Cerebellar nuclear complex (tissue), 1 donor: Measurements from ENCODE around the gene TMEM59L.

Experiments
- DNase-seq, 2 experiments: peaks; one replicate each; lab custom pipeline; 2025; lab: John Stamatoyannopoulos, UW

The TMEM59L gene

GRCh38 chr19:18637673-18638630 is 25.3 kb downstream of the TMEM59L start:
- no peak for DNase-seq

- no peak for DNase-seq
Measured at GRCh38 chr19:18639706-18640243, 27.1 kb downstream of the TMEM59L start.

GRCh38 chr19:18644196-18645034 is 31.7 kb downstream of the TMEM59L start:
- DNase-seq = no peak

GRCh38 chr19:18645035-18645511 is 32.4 kb downstream of the TMEM59L start:
- DNase-seq = no peak

GRCh38 chr19:18646535-18647370 is 34.1 kb downstream of the TMEM59L start:
- DNase-seq = no peak

GRCh38 chr19:18647371-18647767 is 34.7 kb downstream of the TMEM59L start:
- DNase-seq = no peak

GRCh38 chr19:18647807-18648206 is 35.1 kb downstream of the TMEM59L start:
- DNase-seq = no peak

GRCh38 chr19:18648973-18649315 is 36.3 kb downstream of the TMEM59L start:
- DNase-seq = no peak

GRCh38 chr19:18649371-18650020 is 36.8 kb downstream of the TMEM59L start:
- no peak for DNase-seq

- no peak for DNase-seq
Measured at GRCh38 chr19:18650021-18650390, 37.3 kb downstream of the TMEM59L start.

GRCh38 chr19:18650468-18651041 is 37.9 kb downstream of the TMEM59L start:
- no peak for DNase-seq

GRCh38 chr19:18651300-18651699 is 38.6 kb downstream of the TMEM59L start:
- DNase-seq = no peak

GRCh38 chr19:18651733-18652132 is 39.1 kb downstream of the TMEM59L start:
- no peak for DNase-seq

- no peak for DNase-seq
Measured at GRCh38 chr19:18653853-18654252, 41.2 kb downstream of the TMEM59L start.

GRCh38 chr19:18654469-18654868 is 41.8 kb downstream of the TMEM59L start:
- DNase-seq = no peak

GRCh38 chr19:18655173-18655844 is 42.6 kb downstream of the TMEM59L start:
- no peak for DNase-seq

GRCh38 chr19:18656337-18657086 is 43.8 kb downstream of the TMEM59L start:
- DNase-seq = no peak

- no peak for DNase-seq
Measured at GRCh38 chr19:18657590-18658365, 45.1 kb downstream of the TMEM59L start.
